C4-2B (cell line): Measurements from ENCODE around the gene CLEC2L.

Source experiments
- H3K27ac ChIP-seq: fragments of 450-650 bp; 2 replicates; pipeline ENCODE4 v1.5.1; 2017
- CTCF ChIP-seq: fragments of 450-650 bp; conservative IDR thresholded peaks from 2 replicates; pipeline ENCODE4 v1.5.1; 2017; ENCODE audit warnings: mild to moderate bottlenecking
- ZFX ChIP-seq: fragments of 450-650 bp; IDR thresholded peaks from 2 replicates; pipeline ENCODE4 v1.6.1; 2017

CLEC2L gene

DNA sequence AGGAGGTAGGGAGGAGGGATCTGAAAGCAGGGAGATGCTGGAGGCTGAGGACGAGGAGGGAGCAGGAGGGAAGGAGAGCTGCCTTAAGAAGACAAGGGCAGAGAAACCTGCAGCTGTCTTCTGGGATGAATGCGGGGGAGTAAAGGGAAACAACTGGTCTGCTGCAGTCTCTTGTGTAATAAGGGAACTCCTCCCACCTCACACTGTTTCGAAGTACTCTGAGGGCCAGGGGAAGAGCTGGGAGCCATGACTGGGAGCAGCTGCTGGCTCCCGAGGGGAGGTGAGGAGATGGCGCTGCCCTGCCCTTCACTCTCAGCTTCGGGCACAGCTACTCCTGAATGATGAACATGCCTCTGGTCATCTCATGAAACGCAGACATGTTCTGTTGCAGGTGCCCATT lies 65.1 kb downstream of the CLEC2L start:
- H3K27ac ChIP-seq: no peak overlapping the region
- TF ChIP-seq CTCF: no peak
- TF ChIP-seq ZFX: no peak

DNA sequence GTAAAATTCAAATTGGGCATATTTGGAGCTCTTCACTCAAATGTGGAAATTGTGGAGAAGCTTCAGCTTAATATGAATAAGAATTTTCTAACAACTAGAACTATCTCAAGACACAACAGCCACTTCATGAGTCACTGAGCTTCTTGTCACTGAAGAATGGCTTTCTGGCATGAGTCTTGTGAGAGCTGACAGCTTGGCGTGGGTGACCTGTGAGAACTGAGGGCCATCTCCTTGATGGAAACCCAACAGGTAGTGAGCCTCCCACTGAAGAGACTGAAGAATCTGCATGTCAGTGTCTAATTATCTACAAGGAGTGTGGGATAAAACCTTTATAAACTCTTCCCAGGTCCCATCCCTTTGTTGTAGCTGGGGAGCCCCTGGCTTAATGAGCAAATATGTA lies 66.0 kb downstream of the CLEC2L start:
- no peak for TF ChIP-seq CTCF
- TF ChIP-seq ZFX: no peak

GRCh38 chr7:139591550-139592195 lies 68.2 kb downstream of the CLEC2L start:
- no peak for TF ChIP-seq ZFX
- no peak for TF ChIP-seq CTCF
- no peak overlapping the region for H3K27ac ChIP-seq

More for the DNA sequence above, 66.0 kb downstream of the CLEC2L start:
- H3K27ac ChIP-seq: no peak overlapping the region

DNA sequence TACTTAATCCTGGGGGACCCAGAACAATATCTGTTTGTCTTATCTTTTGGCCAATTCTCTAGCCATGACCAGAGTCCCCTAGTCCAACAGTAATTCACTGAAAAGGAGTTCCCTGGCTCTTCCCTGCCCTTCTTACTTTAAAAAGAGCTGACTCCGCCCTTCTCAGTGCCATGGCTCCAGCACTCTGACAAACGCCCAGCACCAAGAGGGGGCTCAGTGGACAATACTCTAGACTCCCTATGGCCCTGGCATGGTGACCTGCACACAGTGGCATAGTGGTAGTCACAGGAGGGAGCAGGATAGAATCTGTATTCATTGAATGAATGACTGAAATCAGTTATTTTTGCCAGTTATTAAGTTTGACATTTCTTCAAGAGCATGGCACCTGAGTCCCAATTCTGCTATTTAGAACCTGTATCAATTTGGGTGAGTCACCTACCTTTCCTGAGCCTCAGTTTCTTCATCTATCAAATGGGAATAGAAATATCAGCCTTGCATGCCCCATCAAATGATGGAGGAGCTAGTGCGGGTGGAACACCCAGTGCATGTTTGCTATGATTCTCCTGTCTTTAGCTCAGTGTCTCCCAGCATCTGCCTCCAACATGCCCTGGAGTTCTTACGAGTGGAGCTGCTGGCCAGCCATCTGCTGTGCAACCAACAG lies 69.4 kb downstream of the CLEC2L start:
- H3K27ac ChIP-seq: no peak overlapping the region

DNA sequence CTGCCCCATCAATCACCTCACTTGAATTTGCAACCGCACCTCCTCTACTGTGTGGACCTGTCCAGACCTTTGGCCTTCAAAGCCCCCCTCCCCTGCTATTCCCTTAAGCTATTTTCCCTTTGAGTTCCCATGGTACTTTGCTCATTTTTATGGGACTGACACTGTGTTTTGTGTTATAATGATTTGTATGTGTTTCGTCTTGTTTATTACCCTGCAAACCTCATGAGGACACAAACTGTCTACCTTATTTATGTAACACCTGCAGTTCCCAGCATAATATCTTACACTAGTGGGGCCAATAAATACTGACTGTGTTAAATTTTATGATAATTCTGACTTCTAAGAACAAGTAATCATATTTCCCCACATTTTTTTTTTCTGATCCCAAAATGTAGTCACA lies 70.6 kb downstream of the CLEC2L start:
- no peak overlapping the region for H3K27ac ChIP-seq
- TF ChIP-seq ZFX (no peak), CTCF (no peak)

More for the DNA sequence above, 69.4 kb downstream of the CLEC2L start:
- TF ChIP-seq CTCF (no peak), ZFX (no peak)
